Measurements from ENCODE around the gene CPXM1.

DNA sequence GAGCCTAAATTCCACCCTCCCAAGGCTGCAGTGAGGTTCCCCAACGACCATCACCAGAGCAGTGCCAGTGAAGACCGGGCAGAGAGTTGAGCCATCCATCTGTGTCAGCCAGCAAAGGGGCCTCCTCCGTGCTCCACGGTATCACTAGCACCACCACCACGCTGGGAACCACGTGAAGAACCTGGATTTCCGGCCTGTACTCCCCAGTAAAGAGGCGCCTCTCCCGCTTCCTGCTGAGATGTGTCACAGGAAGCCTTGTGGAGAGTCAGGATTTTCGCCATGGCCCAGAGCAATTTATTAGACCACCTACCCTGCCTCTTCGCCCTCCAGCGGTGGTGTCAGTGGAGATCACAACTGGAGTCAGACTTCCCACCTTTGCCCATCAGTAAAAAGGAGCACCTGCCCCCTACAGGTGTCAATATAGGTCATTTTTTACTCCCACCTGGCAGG lies 28.8 kb downstream of the CPXM1 start:
- TF ChIP-seq, protein P1, sequence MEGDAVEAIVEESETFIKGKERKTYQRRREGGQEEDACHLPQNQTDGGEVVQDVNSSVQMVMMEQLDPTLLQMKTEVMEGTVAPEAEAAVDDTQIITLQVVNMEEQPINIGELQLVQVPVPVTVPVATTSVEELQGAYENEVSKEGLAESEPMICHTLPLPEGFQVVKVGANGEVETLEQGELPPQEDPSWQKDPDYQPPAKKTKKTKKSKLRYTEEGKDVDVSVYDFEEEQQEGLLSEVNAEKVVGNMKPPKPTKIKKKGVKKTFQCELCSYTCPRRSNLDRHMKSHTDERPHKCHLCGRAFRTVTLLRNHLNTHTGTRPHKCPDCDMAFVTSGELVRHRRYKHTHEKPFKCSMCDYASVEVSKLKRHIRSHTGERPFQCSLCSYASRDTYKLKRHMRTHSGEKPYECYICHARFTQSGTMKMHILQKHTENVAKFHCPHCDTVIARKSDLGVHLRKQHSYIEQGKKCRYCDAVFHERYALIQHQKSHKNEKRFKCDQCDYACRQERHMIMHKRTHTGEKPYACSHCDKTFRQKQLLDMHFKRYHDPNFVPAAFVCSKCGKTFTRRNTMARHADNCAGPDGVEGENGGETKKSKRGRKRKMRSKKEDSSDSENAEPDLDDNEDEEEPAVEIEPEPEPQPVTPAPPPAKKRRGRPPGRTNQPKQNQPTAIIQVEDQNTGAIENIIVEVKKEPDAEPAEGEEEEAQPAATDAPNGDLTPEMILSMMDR (IDR thresholded peaks at IDR 0.05) = no peak
- no peak for TF ChIP-seq POLR2A (IDR thresholded peaks at IDR 0.05)

Measured in vagina (tissue), 2 donors.